ENCODE results near the gene ALK. TPM values are rescaled to one million over a fixed set of nuclear protein-coding genes. Genes with fewer than 3 reads are reported as not detected.

Gene ALK
- total RNA-seq, 4 donors from 2014 or later = 0.85 to 2.4 (median 1.8) TPM

DNA sequence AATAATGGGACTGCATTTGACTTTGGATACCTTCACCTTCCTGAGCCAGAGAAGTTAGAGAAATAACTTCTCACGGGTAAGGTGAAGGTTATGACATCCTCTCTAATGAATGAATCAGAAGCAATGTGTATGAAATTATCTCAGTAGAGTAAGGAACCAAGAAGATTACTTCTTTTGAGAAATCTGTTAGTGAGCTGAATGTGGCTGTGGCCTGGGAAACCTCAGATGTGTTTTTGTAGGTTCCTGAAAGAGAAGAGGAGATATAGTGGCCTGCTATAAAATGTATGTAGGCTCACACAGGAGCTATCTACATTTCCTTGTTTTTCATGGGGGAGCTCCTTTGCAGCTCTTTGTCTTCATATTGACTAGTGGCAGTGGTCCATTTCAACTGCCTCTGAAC, 543.6 kb downstream of the ALK start:
- TF ChIP-seq, protein P1, sequence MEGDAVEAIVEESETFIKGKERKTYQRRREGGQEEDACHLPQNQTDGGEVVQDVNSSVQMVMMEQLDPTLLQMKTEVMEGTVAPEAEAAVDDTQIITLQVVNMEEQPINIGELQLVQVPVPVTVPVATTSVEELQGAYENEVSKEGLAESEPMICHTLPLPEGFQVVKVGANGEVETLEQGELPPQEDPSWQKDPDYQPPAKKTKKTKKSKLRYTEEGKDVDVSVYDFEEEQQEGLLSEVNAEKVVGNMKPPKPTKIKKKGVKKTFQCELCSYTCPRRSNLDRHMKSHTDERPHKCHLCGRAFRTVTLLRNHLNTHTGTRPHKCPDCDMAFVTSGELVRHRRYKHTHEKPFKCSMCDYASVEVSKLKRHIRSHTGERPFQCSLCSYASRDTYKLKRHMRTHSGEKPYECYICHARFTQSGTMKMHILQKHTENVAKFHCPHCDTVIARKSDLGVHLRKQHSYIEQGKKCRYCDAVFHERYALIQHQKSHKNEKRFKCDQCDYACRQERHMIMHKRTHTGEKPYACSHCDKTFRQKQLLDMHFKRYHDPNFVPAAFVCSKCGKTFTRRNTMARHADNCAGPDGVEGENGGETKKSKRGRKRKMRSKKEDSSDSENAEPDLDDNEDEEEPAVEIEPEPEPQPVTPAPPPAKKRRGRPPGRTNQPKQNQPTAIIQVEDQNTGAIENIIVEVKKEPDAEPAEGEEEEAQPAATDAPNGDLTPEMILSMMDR (IDR thresholded peaks at IDR 0.05; ENCODE audit: low read depth) = no peak

DNA sequence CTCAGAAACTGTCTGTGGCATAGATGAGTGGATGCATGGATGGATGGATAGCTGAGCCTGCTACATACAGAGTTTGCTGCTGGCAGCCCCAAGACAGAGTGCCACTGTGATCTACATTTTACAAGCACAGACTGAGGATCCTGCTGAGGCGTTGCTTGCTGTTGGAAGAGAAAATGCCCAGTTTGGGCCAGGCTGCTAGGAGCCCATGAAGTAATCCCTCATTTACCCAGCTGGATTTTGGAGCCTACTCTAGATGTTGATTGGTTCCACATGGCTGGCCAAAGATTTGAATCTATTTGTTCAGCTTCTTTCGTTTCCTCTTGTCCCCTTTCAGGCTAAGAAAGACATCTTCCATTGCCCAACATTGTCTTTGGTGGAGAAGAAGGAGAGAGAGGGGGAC, 544.8 kb downstream of the ALK start:
- TF ChIP-seq, protein P1 (IDR thresholded peaks at IDR 0.05; ENCODE audit: low read depth) = no peak

DNA sequence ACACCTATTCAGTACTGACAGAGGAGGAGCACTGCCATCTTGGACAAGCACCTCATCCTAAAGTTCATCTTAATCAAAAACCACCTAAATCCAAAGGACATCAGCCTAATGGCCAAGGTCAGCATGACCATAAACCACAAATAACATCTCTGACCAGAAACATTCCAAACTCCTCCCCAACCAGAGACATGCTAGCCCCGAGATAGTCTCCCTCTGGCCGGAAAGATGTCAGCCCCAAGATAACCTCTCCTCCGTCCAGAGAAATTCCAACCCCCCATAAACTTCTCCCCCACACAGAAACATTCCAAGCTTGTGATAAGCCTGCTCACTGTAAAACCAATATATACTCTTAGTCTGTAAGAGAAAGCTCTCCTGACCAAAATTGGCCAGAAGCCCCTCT, 545.5 kb downstream of the ALK start:
- TF ChIP-seq, protein P1 (IDR thresholded peaks at IDR 0.05; ENCODE audit: low read depth) = no peak

DNA sequence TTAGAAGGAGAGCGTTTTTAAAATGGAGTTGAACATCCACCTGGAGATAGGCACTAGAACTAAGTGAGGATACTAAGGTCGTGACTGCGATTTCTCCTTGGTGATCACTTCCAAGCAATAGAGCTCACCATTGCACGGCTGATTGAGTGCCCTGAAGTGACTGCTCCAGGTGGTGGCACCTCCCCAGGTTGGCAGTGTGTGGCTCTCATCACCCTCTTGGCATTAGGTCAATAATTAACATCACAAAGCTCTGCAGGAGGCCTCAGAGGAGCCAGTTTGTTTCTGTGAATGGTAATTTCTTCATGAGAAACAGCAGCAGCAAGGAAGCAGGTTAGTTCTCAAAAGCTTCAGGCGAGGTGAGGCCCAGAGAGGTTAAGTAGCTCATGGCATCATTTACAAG, 546.6 kb downstream of the ALK start:
- TF ChIP-seq, protein P1 (IDR thresholded peaks at IDR 0.05; ENCODE audit: low read depth) = no peak

DNA sequence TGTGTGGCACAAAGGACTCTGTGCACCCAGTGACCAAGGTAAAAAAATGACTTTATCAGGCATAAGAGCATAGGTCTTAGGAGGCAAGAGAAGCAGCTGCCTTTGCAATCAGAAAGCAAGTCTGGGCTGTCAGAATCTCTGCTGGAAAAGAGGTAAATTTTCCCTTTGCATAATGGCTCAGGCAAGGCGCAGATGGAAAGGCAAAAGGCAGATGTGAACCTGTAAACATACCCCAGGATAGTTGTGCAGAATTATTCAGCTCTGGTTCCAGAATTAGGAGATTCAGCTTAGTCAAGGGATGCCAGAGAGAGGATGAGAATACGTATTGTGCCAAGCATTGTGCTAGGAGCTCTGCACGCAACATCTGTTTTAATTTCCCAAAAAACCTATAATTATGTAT, 547.5 kb downstream of the ALK start:
- TF ChIP-seq, protein P1 (IDR thresholded peaks at IDR 0.05; ENCODE audit: low read depth) = no peak

DNA sequence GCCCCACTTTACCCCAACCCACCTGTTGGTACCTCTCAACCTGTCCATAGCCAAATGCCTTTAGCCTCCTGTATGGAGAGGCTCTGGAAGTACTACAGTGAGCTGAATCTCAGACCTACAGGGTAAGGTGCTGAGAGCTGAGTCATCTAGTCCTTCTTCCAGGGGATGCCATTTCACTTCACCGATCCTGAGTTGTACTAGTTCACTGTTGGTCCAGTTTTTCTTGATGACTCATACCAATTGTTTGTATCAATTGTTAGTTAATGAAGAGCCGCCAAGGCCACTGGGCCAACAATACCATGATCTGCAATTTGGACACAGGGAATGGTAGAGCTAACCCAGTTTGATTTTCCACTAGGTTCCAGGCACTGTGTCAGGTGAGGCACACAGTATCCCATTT, 549.2 kb downstream of the ALK start:
- TF ChIP-seq, protein P1 (IDR thresholded peaks at IDR 0.05; ENCODE audit: low read depth) = no peak

DNA sequence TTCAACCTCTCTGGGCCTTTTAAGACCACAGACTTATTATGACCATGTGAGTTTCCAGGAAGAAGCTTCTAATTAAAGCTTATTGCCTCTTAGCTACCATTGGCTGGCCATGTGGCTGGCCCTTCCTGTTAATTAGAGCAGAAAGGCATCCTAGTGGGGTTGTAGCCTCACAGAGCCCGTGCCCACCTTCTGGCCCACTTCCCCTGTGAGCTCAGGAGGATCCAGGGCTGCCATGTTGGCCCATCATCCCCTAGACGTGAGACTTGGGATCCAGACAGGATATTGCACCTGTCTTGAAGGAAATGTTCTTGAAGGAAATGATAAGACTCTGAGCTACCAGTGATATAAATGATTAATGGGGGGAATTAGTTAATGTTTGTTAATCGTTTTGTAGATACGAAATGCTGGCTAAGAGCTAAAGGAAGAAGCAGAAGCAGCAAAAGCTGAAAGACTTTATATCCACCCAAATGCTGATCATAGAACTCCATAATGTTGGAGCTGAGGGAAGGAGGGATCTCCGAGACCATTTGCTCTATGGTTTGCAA, 550.7 kb downstream of the ALK start:
- TF ChIP-seq, protein P1 (IDR thresholded peaks at IDR 0.05; ENCODE audit: low read depth) = no peak
